Measurements from ENCODE around the gene HOXB8.

The HOXB8 gene

DNA sequence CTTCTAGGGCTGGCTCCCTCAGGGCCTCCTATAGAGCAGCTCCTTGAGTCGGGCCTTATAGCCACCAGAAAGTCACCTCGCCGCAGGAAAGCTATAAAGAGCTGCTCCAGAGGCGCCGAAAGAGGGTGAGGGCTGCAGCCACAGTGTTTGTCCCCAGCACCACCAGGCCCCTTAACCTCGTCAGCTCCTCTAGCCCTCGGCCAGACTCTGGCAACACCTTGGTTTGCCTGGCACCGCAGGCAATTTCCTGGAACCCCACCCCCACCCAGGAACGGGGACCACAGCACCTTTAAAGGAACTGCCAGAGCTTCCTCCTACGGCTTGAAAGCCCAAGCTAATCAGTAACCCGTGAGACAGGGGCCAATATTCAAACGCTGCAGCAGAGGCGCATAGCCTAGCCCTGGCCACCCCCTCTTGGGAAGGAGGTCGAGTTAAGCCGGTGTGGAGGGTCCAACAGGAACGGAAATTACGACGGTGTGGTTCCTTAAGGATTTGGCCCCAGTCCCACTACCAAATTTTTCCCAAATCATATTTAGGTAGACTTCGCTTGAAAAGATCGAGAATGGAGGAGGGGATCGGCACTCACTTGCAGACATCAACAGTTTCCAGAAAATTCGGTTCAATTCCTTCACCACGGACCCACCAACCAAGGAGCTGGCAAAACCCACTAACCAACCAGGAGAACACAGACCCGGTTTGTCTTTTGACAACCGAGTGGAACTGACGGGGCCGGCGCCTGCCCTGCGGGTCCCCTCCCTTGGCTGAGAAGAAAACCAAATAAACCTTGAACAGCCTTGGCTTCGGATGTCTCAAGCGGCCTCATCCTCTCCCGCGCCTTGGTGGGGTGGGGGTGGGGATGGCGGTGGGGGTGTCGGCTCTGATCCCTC lies 13.3 kb downstream of the HOXB8 start:
- no peak for DNase-seq (ENCODE audit: low read depth)
- TF ChIP-seq, protein P1, sequence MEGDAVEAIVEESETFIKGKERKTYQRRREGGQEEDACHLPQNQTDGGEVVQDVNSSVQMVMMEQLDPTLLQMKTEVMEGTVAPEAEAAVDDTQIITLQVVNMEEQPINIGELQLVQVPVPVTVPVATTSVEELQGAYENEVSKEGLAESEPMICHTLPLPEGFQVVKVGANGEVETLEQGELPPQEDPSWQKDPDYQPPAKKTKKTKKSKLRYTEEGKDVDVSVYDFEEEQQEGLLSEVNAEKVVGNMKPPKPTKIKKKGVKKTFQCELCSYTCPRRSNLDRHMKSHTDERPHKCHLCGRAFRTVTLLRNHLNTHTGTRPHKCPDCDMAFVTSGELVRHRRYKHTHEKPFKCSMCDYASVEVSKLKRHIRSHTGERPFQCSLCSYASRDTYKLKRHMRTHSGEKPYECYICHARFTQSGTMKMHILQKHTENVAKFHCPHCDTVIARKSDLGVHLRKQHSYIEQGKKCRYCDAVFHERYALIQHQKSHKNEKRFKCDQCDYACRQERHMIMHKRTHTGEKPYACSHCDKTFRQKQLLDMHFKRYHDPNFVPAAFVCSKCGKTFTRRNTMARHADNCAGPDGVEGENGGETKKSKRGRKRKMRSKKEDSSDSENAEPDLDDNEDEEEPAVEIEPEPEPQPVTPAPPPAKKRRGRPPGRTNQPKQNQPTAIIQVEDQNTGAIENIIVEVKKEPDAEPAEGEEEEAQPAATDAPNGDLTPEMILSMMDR (conservative IDR thresholded peaks at IDR 0.05; ENCODE audit: control insufficient read depth, insufficient read depth, low read depth, low read length): no peak
- peak overlapping the region; percentile 88 for H3K4me3 ChIP-seq (ENCODE audit: control insufficient read depth, low read depth, low read length)

DNA sequence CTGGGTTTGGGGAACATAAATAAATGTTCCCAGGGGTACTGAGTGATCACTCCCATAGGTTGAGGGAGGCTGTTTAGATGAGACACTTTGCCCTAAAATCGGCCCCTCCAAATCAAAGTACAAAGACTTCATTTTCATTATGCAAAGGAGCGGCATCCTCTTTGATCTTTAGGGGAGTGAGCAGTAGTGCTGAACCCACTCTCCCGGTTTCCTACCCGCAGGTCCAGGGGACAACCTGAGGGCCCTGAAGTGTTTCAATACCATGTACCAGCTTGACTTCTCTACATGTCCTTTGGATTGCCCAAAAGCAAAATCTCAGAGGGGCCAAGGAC lies 13.9 kb downstream of the HOXB8 start:
- peak overlapping the region; percentile 88 for H3K4me3 ChIP-seq (ENCODE audit: control insufficient read depth, low read depth, low read length)
- TF ChIP-seq, protein P1 (conservative IDR thresholded peaks at IDR 0.05; ENCODE audit: control insufficient read depth, insufficient read depth, low read depth, low read length): no peak
- no peak for DNase-seq (ENCODE audit: low read depth)

DNA sequence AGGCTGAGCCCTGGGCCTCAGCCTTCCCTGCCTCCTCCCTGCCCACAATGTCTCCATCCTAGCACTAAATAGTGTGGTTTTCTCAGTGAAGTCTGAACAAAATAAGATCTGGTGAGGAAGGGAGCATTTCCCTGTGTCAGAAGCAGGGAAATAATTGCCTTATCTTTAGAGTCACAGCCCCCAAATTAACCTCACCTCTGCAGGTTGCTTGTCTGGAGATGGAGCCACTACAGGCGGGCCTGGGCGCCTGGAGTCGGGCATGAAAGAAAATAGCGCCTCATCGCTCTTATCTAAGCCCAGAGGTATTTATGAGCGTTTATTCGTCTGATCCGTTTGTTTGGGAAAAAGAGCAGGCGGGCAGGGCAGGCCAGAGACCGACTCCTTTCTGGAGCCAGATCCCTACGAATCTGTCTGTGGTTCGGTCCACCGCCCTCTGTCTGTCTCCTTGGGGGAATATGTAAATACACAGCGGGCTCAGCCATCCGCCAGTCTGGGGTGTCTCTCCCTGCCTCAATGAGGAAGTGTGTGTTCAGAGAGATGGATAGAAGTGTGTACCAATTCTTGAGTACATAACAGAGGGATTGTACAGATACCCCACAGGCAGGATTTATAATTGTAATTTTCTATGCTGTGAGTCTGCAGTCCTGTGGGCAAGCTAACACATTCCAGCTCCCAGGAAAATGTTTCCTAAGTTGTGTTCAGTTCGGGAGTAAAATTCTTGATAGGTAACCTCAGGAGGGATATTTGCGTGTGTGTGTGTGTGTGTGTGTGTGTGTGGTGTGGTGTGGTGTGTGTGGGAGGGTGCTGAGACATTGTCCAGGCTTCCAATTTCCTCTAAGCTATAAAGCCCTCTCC lies 14.6 kb downstream of the HOXB8 start:
- H3K4me3 ChIP-seq (ENCODE audit: control insufficient read depth, low read depth, low read length): peak overlapping the region; percentile 88
- DNase-seq (ENCODE audit: low read depth): no peak
- TF ChIP-seq, protein P1 (conservative IDR thresholded peaks at IDR 0.05; ENCODE audit: control insufficient read depth, insufficient read depth, low read depth, low read length): no peak

DNA sequence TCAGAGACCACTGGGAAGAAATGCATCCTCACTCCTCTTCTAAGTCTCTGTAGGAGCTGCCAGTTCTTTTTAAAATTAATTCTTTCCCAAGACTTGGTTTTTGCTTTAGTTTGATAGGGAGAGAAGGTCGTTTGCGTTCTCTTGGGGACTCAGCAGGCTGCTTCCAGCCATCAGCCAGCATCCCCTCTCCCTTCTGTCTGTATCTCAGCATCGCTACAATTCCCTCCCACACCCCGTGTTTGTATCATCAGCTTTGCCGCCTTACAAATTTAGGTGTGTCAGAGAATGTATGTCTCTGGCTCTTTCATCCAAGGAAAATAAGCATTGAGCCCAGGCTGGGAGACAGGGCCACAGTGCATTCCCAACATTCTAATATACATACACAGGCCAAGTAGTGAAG lies 15.7 kb downstream of the HOXB8 start:
- TF ChIP-seq, protein P1 (conservative IDR thresholded peaks at IDR 0.05; ENCODE audit: control insufficient read depth, insufficient read depth, low read depth, low read length): no peak
- H3K4me3 ChIP-seq (ENCODE audit: control insufficient read depth, low read depth, low read length): no peak overlapping the region
- DNase-seq (ENCODE audit: low read depth): no peak

DNA sequence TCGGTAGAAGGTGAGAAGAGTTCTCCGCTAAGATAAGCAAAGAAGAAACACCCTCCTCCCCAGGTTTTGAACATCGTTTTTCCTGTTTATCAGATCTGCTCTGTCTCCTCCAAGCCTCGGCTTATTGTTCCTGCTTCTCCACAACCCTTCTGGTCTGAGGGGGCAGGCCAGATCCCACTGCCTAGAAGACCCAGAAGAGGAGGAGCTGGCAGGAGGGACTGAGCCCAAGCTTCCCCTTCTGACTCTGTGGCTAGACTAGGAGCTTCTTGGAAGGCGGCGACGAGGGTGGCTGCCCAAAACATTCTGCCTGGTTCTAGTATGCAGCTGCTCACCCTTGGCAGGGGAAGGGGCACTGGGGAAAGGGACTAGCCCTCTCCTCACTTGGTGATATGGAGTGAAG lies 16.4 kb downstream of the HOXB8 start:
- peak overlapping the region; percentile 65 for H3K4me3 ChIP-seq (ENCODE audit: control insufficient read depth, low read depth, low read length)
- no peak for DNase-seq (ENCODE audit: low read depth)
- TF ChIP-seq, protein P1 (conservative IDR thresholded peaks at IDR 0.05; ENCODE audit: control insufficient read depth, insufficient read depth, low read depth, low read length): no peak

DNA sequence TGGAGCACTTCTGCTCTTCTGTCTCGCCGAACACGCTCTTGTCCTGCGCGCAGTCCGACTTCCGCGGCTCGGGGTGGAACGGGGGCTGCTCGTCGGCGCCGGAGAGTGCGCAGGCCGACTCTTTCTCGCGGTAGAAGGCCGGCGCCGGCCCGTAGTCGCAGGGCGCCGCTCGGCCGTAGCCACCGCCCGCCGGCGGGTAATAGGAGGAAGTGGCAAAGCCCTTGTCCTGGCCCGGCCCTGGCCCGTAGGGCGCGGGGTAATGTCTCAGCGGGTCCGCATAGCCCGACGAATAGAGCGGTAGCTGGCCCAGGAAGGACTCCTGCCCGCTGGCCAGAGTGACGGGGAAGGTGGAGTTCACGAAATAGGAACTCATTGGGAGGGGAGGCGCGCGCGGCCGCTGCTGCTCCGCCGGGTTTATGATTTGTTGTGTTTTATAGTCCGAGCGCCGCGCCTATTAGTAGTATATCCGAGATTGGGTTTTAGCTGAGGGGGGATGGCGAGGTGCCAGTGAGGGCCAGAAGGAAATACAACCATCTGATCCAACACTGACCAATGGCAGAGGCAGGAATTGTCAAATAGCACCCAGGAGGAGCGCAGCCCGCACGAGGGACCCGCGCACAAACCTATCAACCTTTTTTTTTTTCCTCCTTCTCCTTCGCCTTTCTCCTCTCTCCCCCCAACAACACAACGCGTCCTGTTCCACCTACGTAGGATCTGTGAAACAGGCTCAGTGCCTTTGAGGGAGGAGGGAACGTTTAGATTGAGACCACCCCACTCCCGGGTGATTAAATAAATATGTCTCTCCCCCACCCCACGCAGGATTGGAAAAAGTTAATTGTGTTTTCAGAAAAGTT lies 17.1 kb downstream of the HOXB8 start:
- peak; percentile 85 for DNase-seq (ENCODE audit: low read depth)

More for the DNA sequence above, 17.1 kb downstream of the HOXB8 start:
- peak overlapping the region; percentile 65 for H3K4me3 ChIP-seq (ENCODE audit: control insufficient read depth, low read depth, low read length)
- TF ChIP-seq, protein P1 (conservative IDR thresholded peaks at IDR 0.05; ENCODE audit: control insufficient read depth, insufficient read depth, low read depth, low read length): no peak

Data from fibroblast of mammary gland (primary cell).